Medulla oblongata (tissue), 1 donor: ENCODE measurements around the gene VPS35.
A peak's percentile ranks its signal among the peaks of the same experiment; 100 is the strongest.
"Not testable (repeated sequence)": the region's sequence is repeated elsewhere in the genome, so short reads cannot be mapped to it uniquely, and the experiment has no call there.

Experiments
- DNase-seq: peaks from one replicate; pipeline ENCODE4 v3.0.0-alpha.2; 2015; ENCODE audit errors: extremely low spot score

The VPS35 gene

DNA sequence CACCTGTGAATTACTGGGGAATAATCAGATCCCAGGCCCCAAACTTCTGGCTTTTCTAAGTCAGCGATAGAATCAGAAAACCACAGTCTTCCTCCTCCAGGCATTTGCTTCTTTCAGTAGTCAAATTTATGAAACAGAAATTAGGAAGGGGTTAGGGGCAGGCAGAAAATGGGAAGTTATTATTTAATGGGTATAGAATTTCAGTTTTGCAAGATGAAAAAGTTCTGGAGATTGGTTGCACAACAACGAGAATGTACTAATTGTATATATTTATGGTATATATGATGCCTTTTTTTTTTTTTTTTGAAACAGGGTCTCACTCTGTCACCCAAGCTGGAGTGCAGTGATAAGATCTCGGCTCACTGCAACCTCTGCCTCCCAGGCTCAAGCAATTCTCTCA lies 23.9 kb upstream of the VPS35 start:
- no peak for DNase-seq

DNA sequence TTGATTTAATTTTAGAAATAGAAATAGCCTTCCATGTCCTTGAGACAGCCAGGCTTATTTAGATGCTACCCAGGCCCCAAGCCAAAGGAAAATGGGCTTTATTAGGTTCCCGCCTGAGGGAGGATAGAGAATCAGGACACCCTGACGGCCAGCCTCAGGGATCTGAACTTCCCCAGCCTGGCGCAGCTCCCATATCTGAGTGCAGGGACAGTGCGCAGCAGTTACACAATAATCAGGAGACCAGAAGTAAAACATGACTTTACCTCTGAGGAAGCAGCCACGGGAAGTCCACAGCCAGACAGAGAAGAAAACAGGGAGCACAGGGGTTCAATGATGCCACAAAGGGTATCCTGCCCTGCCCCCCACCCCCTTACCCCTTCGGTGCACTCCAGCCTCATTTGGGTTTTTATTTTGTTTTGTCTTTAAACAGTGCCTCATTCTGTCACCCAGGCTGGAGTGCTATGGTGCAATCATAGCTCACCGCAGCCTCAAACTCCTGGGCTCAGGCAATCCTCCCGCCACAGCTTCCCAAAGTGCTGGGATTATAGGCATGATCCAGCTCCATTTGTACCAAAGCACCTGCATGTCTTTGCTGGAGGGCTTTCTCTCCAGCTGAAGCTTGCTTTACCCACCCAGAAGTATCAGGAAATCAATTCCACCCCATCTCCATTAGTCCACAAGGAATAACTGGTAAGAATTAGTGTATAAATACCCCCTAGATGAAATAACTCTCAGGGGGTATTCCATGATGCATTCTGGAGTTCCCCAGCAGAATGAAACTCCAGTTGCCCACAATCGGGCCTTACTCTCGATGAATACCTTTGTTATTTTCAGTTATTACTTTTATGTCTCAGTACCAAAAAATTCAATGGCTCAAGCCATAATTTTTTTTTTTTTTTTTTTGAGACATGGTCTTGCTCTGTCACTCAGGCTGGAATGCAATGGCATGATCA lies 22.4 kb upstream of the VPS35 start:
- peak; percentile 33 for DNase-seq

GRCh38 chr16:46709469-46710005 lies 20.6 kb upstream of the VPS35 start:
- DNase-seq: peak; percentile 6

DNA sequence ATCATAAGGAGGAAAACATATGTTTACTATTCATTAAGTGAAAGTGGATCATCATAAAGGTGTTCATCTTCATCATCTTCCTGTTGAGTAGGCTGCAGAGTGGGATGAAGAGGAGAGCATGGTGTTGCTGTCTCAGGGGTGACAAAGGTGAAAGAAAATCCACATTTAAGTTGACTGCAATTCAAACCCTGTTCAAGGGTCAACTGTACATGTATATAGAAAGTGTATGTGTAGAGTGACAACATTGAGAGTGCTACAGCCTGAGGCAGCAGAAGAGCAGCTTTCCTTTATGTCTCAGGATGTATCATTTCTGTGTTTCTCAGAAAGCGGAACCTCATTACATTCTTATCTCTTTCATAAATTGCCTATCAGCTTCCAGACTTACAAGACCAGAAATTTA lies 17.7 kb upstream of the VPS35 start:
- DNase-seq: no peak

DNA sequence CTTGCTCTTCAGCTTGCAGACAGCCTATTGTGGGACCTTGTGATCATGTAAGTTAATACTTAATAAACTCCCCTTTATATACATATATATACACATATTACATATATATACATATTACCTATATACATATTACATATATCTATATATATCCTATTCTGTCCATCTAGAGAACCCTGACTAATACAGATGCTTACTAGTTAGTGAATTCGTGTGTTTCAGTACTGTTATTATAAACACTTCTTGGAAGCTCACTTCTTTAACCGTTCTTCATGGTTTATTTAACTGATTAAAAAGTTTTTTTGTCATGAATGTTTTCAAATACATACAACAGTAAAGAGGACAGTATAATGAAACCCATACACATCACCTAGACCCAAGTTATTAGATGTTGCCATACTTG lies 13.1 kb upstream of the VPS35 start:
- no peak for DNase-seq

GRCh38 chr16:46701615-46702014 lies 12.6 kb upstream of the VPS35 start:
- DNase-seq: no peak

GRCh38 chr16:46700048-46700447 lies 11.1 kb upstream of the VPS35 start:
- DNase-seq: no peak

- DNase-seq: no peak
Measured at GRCh38 chr16:46696957-46697356, 8.0 kb upstream of the VPS35 start.

DNA sequence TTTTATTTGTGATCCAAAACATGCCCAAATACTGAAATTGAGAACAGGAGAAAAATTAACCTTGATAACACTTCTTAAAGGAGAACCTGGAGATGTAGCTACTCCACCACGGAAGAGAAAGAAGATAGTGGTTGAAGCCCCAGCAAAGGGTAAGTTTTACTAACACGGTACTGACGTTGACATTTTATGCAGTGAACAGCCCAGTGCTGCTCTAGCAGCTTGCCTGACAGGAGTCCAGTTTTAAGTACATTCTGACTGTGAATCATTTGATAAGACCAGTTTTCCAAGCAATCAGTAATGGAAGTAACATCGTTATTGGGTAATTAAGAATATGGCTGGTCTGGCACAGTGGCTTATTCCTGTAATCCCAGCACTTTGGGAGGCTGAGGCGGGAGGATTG lies 7.0 kb upstream of the VPS35 start:
- DNase-seq: no peak

DNA sequence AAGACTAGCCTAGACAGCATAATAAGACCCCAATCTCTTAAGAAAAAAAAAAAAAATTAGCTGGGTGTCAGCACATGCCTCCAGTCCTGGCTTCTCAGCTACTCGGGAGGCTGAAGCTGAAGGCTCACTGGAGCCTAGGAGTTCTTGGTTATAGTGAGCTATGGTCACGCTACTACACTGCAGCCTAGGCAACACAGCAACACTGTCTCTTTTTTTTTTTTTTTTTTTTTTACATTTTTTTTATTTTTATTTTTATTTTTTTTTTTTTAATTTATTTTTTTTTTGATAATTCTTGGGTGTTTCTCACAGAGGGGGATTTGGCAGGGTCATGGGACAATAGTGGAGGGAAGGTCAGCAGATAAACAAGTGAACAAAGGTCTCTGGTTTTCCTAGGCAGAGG lies 4.6 kb upstream of the VPS35 start:
- no peak for DNase-seq

DNA sequence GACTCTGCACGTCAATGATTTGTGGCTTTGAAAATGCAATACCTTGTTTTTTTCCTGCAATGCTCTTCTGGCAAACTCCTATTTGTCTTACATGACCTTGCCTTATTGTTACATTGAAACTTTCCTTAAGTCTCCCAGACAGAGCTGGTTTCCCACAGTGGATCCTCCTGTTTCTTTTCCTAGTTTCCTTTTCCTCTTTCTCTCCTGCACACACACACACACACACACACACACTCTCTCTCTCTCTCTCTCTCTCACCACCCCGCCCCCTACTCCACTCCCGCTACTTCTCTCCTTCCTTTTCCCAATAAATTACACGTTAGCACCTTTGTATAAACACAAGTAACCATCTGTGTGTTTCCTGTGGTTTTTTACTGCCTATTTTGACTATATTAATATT lies 2.7 kb upstream of the VPS35 start:
- no peak for DNase-seq

DNA sequence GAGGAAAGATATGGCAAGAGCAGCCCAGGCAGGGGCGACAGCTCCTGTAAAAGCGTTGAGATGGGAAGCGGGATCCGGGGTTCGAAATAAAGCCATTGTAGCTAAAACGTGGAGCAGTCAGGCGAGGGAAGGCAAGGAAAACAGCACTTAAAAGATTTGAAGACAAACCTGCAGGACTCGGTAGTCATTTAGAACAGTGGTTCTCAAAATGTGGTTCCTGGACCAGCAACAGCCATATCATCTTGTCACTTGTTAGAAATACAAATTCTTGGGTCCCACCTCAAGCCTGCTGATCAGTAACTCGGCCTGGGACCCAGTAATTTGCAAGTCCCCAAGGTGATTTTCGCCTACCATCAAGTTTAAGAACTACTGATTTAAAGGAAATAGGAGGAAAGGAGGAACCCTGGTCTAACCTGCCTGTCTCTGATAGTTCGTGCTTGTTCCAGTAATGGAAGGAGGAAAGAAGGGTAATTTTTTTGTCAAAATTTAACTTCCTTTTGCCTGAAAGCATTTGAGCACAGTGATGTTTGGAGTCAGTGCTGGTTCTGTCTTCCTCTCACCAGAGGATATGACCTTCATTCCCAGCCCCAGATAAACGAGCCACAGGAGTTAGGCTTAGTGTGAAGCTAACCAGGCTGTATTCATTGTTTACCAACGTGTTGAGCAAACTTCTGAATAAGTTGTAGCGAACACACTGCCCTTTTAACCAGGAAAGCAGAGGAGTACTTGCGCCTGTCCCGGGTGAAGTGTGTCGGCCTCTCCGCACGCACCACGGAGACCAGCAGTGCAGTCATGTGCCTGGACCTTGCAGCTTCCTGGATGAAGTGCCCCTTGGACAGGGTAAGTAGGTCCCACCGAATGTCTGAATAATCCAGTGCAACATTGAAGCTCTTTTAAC lies 1.6 kb upstream of the VPS35 start:
- no peak for DNase-seq

- DNase-seq: peak; percentile 98
Measured at GRCh38 chr16:46689365-46690280, 645 bp upstream of the VPS35 start, which contains the start of gene ORC6. Gene ORC6, plus strand, starts transcription at chr16:46689659. Its CDS starts 47 bp downstream, at chr16:46689706.

DNA sequence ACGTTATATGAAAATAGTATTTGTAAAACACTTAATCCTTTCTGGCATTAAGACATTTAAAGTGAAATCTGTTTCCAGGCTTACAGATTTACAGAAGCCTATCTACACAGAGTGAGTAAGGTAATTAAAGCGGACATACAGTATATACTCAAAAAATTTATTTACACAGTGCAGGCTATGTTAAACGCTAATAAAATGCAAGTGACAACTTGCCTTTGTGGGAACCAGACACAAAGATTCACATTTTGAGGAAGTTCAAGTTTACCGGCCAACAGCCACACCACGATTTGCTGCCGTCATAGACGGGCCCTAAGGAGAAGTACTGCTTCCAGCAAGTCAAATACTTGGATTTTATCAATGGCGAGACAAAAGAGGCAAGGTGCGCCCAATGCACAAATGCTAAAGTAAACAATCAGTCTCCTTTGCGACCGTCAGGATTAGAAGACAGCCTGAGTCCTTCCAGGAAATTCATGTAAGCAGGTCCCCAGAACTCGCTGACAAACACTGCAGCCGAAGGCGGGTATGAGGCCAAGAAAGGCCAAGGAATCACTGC lies 801 bp downstream of the VPS35 start:
- DNase-seq: peak; percentile 75

GRCh38 chr16:46687486-46687885 lies 1.5 kb downstream of the VPS35 start:
- DNase-seq: no peak

DNA sequence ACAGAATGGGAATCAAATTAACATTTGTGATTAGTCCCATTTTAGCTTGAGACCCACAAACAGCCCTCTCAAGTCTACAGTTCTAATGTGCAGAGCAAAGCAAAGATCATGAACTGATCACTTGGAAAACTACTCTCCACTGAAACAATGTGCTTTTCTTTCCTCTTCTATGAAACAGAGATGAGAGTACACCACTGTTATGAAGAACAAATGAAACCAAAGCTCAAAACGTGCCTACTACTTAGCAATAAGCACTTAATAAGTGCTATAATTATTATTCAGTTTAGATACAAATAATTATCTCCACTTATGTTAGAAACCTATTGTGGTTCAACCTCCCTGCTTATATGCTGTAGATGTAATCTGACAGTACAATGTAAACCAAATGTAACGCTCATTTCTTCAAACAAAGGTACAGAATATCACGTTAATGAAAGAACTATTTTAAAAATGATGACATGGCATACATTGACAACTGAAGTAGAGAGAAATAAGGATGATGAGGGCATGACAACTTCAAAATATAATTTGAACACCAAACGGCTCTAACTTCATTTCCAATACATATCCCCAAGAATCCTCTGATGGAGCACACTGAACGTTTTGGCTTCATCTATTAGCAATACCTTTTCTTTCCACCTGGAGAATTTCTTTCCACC lies 2.0 kb downstream of the VPS35 start:
- no peak for DNase-seq

- DNase-seq: not testable (repeated sequence)
Measured at GRCh38 chr16:46681867-46682266, 7.1 kb downstream of the VPS35 start.

GRCh38 chr16:46677943-46678342 lies 11.0 kb downstream of the VPS35 start:
- DNase-seq: not testable (repeated sequence)

DNA sequence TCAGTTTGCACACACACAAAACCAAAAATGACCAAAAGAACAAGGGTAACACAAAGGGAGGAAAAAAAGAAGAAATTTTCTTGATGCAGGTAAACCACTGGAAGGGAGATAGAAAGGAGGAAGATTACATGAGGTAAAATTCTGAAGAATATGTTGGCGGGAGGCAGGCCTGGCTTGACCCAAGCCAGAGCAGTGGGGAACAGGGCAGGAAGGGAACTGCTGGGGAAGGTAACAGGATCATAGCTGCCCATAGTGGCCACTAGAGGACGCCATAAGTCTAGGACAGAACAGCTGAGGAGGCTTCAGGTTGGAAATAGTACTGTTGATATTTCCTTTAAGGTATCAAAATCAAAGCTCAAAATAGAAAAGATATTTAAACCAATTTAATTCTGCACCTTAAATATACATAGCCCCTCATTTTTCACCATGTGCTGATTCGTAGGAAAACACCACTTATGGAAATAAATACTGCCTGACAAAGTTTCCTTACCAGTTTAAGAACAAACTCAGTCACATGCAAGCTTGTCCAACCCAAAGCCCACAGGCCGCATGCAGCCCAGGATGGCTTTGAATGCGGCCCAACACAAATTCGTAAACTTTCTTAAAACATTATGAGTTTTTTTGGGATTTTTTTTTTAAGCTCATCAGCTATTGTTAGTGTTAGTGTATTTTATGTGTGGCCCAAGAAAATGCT lies 15.5 kb downstream of the VPS35 start:
- peak; percentile 65 for DNase-seq

DNA sequence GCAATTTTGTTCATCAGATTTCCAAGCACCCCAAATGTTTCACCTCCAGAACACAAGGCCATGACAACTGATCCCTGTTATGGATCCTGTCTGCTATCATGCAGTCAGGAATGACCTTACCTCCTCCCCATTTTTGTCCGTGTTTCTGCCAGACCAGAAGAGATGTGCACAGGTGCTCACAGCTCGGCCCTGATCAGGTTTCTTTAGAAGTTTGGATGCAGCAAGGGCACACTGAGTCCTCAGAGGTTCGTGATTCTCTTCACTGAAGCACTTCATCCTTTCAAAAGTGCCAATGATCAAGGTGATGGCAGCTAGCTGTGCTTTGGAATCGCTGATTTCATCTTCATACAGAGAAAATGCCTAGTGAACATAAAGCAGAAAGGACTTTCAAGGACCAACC lies 26.9 kb downstream of the VPS35 start:
- DNase-seq: no peak
